Activated CD8-positive, alpha-beta memory T cell treated with anti-CD3 and anti-CD28 coated beads, Interleukin-2, amount 50 U/mL, for 24 hours (primary cell): ENCODE results near the gene TOR2A.

ENCODE experiments used
- DNase-seq: peaks from one replicate; pipeline ENCODE4 v3.0.0-alpha.2; 2020; ENCODE audit errors: extremely low read depth

TOR2A gene

GRCh38 chr9:127742435-127743088 lies 7.5 kb upstream of the TOR2A start:
- no peak for DNase-seq

- no peak for DNase-seq
Measured at GRCh38 chr9:127741831-127742434, 6.8 kb upstream of the TOR2A start.

- DNase-seq = no peak
Measured at GRCh38 chr9:127739614-127740330, 4.7 kb upstream of the TOR2A start.

- no peak for DNase-seq
Measured at GRCh38 chr9:127738666-127739065, 3.6 kb upstream of the TOR2A start.

GRCh38 chr9:127735530-127736185 lies 564 bp upstream of the TOR2A start:
- no peak for DNase-seq

GRCh38 chr9:127734247-127734746 lies 797 bp downstream of the TOR2A start:
- DNase-seq = no peak

- no peak for DNase-seq
Measured at GRCh38 chr9:127733614-127734013, 1.5 kb downstream of the TOR2A start.

GRCh38 chr9:127732444-127732843 lies 2.6 kb downstream of the TOR2A start:
- no peak for DNase-seq

- DNase-seq = no peak
Measured at GRCh38 chr9:127731938-127732337, 3.2 kb downstream of the TOR2A start.

- no peak for DNase-seq
Measured at GRCh38 chr9:127730799-127731410, 4.2 kb downstream of the TOR2A start.

- no peak for DNase-seq
Measured at GRCh38 chr9:127730262-127730661, 4.8 kb downstream of the TOR2A start.

GRCh38 chr9:127729522-127730256 lies 5.4 kb downstream of the TOR2A start:
- DNase-seq = no peak

GRCh38 chr9:127728808-127729207 lies 6.3 kb downstream of the TOR2A start:
- DNase-seq = no peak

GRCh38 chr9:127726871-127727270 lies 8.2 kb downstream of the TOR2A start:
- DNase-seq = no peak

GRCh38 chr9:127724012-127724411 lies 11.1 kb downstream of the TOR2A start:
- DNase-seq = no peak

GRCh38 chr9:127723444-127723843 lies 11.7 kb downstream of the TOR2A start:
- DNase-seq = no peak

GRCh38 chr9:127723013-127723412 lies 12.1 kb downstream of the TOR2A start:
- no peak for DNase-seq

- DNase-seq = no peak
Measured at GRCh38 chr9:127722055-127722745, 12.9 kb downstream of the TOR2A start.

GRCh38 chr9:127721391-127721821 lies 13.7 kb downstream of the TOR2A start:
- DNase-seq = no peak

GRCh38 chr9:127720865-127721227 lies 14.2 kb downstream of the TOR2A start:
- DNase-seq = no peak
